ENCODE data around the gene DHRS7.

The DHRS7 gene

DNA sequence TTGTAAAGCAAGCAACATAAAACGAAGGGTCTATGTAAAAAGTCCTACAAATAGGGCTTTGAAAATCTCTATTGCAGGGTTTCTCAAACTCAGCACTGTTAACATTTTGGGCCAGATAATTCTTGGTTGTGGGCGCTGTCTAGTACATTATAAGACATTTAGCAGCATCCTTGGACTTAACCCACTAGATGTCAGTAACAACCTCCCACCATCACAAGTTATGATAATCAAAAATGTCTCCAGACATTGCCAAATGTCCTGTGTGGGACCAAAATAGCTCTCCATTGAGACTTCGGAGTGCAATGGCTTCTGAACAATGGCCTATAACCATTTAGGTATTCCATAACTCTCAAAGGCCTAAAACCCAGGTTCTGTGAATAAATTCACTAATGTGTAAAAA, 22.9 kb upstream of the DHRS7 start:
- in situ Hi-C loops (cut with HindIII; ENCODE audit: low sequenced_read_pairs), result no loop called here

DNA sequence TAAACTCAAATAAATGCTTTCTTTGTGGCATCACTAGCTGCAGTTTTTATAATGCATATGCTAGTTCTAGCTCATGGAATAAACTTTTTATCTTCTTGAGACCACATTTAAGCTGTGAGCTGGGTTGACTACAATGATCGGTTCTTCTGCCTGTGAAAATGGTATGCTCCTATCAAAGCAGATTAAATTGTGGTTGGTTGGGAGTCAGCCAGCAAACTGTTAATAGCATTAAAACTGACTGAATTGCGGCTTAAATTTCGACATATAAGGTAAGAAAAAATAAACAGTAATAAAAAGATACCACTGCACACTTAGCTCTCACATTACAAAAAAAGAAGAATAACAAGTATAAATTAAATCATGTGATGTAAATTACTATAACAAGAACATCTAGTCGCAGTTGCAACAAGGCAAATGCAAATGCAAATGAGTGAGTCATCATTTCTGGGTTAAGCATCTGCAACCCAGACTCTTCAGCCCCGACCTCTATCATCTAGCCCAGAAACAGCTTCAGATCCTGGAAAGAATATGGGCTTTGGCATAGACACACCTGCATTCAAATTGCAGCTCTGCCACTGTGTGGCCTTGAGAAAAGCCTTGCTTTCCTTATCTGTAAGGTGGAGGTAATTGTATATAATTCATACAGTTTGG, 19.8 kb upstream of the DHRS7 start:
- in situ Hi-C loops (cut with HindIII; ENCODE audit: low sequenced_read_pairs), result no loop called here

DNA sequence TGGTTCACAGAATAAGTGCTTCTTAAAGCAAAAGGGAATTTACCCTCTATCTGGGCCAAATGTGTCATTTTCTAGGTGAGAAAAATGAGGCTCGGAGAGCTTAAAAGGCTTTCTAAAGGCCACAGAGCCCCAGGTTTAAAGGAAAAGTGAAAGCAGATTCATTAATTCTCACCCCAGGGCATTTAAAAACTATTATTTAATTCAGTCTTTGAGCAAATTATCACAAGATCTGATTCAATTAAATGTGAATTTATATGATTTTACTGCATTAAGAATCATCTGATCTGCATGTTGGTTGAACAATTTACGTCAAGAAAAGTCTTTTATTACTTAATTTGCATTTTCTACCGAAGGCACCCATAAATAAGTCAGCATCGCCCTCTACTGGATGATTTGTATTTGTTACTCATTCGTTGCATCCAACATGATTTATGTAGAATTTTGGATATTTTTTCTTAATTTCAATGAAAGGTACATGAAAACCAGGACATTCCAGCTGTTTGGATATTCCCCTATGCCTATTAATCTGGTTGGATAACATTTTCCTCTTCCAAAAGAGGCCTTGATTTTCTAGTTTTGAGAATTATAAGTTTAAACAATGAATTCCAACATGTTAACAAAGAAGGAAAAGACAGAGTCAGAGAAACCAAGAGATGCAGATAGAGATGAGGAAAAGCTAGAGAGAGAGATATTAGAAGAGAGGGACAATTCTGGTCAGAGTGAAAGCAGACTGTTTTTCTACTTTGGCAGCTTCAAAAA, 19.1 kb upstream of the DHRS7 start:
- in situ Hi-C loops (cut with HindIII; ENCODE audit: low sequenced_read_pairs), result no loop called here

DNA sequence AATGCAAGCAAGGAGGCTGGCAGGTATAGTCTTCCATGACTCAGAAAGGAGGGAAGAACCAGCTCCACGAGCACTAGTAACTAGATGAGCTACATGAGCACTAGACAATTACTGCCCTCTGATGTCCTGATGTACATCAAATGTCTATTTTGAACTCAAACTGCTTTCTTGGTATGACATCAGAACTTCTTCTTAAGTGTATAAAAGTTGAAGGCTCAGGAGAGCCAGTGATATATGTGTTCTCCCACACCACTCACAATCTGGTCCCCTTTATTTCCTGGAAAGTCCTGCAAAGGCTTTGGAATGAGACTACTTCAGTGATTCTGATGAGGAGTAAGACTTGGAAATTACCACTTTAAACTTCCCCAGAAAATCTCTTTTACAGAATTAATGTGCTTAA, 18.5 kb upstream of the DHRS7 start:
- in situ Hi-C loops (cut with HindIII; ENCODE audit: low sequenced_read_pairs), result no loop called here

DNA sequence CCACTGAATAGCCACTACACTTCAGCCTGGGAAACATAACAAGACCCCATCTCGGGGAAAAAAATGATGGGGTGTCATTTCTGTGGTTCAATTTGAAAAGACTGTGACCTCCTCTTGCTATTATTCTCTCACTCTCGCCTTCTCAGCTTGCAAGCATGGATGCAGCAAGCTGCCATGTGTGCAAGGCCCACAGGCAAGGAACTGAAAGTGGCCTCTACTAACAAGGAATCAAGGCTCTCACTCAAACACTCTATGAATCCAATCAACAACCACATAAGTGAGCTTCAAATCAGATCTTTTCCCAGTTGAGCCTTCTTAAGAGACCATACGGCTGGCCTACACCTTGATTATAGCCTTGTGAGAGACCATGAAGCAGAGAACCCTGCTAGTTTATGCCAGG, 17.9 kb upstream of the DHRS7 start:
- in situ Hi-C loops (cut with HindIII; ENCODE audit: low sequenced_read_pairs), result no loop called here

DNA sequence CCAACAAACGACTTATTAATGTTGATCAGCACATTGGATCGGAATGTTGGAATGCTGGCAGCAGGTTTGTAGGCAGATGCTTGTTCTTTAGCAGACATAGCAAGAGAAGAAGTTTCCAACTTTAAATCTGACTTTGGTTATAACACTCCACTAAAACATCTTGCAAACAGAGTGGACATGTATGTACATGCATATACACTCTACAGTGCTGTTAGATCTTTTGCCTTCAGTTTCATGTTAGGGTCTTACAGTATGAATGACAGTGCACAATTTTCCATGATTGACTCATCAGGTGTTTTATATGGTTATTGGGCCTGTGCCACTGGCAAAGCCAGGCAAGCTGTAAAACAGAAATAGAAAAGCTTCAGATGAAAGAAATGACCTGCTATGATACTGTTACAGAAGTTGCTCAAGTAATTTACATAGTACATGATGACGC, 14.3 kb upstream of the DHRS7 start:
- in situ Hi-C loops (cut with HindIII; ENCODE audit: low sequenced_read_pairs), result loop anchor here (10.0 kb wide), 1 partner anchor 215 kb away; no protein-coding TSS in a partner anchor

DNA sequence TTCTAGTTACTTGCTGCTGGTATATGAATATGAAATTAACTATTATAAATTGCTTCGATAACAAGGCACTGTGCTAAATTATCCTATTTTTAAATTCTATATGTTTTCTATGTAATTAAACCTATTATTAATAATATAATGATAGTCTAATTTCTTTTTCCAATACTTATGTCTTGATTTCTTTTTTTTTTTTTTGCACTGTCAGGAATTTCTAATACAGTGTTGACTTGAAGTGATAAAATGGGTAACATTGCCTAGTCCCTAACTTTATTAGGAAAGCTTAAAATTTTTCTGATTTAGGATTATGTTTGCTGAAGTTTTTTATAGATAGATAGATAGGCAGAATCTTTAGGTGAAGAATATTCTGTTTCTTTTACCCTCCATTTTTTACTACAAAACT, 13.6 kb upstream of the DHRS7 start:
- in situ Hi-C loops (cut with HindIII; ENCODE audit: low sequenced_read_pairs), result loop anchor here (10.0 kb wide), 1 partner anchor 214 kb away; no protein-coding TSS in a partner anchor

DNA sequence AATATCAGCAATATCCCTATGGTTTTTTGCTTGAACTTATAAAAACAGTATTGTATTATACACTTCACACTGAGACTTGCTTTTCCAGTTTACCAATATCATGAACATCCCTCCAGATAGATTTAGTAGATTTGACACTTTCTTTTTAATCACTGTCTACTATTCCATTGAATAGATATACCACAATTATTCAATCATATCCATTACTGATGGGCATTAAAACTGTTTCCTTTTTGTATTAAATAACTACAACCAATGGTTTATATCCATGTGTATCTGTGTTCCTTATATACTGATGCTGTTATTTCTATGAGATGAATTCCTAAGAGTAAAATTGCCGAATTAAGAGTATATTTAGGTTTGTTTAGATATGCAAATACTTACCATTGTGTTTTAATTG, 13.0 kb upstream of the DHRS7 start:
- in situ Hi-C loops (cut with HindIII; ENCODE audit: low sequenced_read_pairs), result loop anchor here (10.0 kb wide), 1 partner anchor 213 kb away; no protein-coding TSS in a partner anchor

DNA sequence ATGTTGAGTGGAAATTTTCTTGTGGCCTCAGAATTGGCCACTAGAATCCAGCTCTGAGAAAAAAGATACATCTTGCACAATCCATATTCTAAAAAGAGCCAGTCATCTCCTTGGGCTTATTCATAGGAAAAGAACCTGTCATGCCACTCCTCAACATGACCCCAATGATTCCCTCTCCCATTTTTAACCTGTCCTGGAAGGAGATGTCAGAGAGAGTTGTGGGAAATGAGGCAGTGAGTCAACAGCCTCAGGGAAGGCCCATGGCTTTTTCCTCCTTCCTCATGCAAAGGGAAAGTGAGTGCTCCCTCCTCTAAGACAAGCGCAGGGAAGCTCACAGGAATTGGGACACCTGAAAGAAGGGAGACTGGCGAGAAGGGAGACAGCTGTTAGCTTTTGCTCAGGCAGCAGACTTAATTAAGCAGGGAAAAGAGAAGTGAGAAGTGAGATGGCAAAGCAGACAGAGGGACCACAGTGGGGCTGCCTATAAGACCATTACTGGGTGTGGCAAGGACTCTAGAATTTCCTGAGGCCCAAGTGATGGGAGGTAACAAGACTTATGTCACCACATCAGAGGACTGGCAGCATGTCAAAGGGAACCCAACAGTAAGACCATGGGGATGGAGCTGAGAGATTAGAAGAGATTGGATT, 10.2 kb upstream of the DHRS7 start:
- in situ Hi-C loops (cut with HindIII; ENCODE audit: low sequenced_read_pairs), result loop anchor here (10.0 kb wide), 1 partner anchor 211 kb away; no protein-coding TSS in a partner anchor

DNA sequence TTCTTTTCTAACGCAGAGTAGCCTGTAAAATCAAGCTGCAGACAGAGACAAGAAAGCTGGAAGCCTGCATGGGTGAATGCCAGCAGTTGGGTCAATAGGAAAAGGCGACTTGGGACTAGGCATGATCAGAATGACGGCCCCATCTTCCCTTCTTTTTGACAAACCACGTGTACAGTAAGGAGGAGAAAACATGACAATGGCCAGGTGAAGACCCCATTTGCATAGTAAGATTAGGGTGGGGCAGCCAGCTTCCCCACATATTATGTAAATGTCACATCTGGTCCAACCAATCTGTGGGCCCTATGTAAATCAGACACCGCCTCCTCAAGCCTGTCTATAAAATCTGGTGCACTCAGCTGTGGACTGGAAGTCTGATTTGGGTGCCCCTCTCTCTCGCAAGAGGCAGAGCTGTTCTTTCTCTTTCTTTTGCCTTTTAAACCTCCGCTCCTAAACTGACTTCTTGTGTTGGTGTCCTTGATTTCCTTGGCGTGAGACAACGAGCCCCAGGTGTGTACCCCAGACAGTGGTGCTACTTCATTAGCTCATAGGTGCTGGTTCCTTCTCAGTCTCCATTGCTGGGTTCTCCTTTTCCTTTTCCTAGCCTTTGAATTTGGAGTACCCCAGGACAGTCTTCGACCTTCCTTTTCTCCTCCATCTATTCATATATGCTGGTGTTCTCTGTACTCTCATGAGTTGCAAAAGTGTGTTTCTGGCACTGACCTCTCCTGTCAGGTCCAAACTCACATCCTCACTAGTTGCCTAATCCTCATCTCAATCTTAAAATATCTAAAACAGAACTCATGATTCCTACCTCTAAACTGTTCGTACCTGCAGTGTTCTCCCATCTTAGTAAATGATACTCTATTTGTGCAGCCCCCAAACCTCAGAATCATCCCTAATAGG, 9.4 kb upstream of the DHRS7 start:
- in situ Hi-C loops (cut with HindIII; ENCODE audit: low sequenced_read_pairs), result loop anchor here (10.0 kb wide), 1 partner anchor 210 kb away; no protein-coding TSS in a partner anchor

DNA sequence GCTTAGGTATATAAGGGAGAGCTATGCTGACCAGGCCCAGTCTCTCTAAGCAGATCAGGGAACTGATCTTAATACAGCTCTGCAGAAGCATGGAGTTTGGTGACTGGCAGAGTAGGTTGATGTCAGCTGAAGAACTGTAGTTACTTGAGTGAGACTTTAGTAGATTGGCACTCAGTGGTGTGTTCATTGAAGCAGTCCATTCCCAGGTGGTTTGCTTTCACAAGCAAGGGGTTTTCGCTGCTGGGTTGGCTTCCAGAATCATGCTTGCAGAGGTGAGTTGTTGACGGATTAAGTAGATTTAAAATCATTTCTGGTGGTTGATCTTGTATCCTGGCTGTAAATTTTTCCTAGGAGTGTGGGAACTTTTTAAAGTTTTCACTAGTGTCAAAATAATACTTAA, 6.5 kb upstream of the DHRS7 start:
- in situ Hi-C loops (cut with HindIII; ENCODE audit: low sequenced_read_pairs), result loop anchor here (10.0 kb wide), 1 partner anchor 207 kb away; no protein-coding TSS in a partner anchor

DNA sequence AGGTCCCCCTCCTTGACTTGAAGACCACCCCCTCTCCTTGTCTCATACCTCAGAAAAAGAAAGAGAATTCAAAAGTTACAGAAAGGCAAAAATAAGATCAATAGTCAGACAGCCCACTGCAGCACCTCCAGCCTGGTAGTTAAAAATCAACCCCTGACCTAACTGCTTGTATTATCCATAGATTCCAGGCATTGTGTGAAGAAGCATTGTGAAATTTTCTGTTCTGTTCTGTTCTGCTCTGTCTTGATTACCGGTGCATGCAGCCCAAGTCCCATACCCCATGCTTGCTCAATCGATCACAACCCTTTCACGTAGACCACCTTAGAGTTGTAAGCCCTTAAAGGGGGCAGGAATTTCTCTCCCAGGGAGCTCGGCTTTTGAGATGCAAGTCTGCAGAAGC, 5.8 kb upstream of the DHRS7 start:
- in situ Hi-C loops (cut with HindIII; ENCODE audit: low sequenced_read_pairs), result loop anchor here (10.0 kb wide), 1 partner anchor 206 kb away; no protein-coding TSS in a partner anchor

DNA sequence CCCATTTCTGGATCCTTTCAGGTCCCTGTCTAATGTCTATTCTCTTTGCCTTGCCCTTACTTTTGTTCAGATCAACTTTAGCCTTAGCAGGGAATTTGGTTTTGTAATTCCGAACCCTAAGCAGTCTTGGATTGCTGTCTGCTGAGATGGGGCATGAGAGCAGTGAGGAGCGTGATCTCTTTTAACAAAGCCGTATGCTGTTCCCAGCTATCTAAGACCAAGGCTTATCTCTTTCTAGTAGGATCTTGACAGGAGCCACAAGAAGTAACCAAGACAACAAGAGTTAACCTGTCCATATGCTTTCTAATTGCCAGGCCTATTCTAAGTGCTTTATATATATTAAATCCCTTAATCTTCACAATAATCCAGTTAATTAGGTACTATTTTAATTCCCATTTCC, 4.5 kb upstream of the DHRS7 start:
- in situ Hi-C loops (cut with HindIII; ENCODE audit: low sequenced_read_pairs), result loop anchor here (10.0 kb wide), 1 partner anchor 205 kb away; no protein-coding TSS in a partner anchor

DNA sequence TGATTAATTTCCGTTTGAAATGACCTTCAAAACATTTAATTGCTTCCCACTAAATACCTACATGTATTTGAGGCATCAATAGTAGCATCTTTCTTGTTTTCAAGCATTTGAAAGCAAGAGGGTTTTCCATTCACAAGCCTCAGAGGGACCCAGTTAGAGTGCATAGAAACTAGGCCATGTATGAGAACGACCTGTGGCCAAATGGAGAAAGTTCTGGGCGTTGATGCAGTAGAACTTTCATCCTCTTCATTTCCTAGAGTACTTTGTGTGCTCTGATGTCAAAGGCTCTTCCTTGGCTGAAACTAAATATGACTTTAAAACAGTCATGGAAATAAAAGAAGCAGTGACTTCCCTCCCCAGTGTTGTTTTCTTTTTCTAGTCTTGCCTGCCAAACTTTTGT, 944 bp upstream of the DHRS7 start:
- in situ Hi-C loops (cut with HindIII; ENCODE audit: low sequenced_read_pairs), result no loop called here

DNA sequence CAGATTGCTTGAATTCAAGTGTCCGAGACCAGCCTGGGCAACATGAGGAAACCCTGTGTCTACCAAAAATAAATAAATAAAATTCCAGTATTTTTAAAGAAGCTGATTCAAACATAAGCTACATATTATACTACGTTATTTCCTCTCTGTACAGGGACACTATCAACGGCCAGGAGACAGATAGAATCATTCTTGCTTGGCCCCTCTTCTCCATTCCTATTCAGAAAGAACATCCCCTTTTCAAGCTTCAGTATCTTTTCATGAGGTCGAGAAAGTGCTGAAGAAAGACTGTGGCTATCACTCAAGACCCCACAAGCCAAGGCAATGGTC, 314 bp upstream of the DHRS7 start:
- in situ Hi-C loops (cut with HindIII; ENCODE audit: low sequenced_read_pairs), result no loop called here

DNA sequence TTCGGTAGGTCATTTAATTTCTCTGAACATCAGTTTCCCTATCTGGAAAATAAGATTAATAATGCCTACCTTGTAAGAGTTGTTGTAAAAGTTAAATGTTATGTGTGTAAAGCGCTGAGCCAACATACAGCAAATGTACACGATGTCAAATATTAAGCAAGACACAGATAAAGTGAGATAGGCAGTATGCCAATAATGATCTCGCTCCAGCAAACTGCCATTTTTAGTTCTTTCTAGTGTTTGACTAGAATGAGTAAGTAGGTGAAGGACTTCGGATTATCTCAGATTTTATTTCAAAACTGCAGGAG, 840 bp downstream of the DHRS7 start:
- in situ Hi-C loops (cut with HindIII; ENCODE audit: low sequenced_read_pairs), result no loop called here

DNA sequence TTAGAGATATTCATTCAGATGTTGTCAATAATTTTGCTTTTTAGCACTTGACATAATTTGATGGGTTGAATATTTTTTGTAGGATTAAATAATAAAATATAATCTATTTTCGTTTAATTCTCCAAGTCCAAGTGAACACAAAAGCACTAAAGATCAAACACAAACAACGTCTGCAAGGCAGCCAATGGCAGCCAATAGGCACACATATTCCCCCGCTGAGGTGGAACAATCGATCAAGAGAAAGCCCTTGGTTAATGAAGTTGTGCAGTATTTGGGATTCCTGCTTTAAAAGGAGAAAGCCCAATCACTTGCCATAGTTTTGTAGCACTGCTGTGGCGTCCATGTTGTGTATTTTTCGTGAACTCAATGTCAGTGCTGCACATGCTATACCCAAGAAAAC, 1.5 kb downstream of the DHRS7 start:
- in situ Hi-C loops (cut with HindIII; ENCODE audit: low sequenced_read_pairs), result no loop called here

DNA sequence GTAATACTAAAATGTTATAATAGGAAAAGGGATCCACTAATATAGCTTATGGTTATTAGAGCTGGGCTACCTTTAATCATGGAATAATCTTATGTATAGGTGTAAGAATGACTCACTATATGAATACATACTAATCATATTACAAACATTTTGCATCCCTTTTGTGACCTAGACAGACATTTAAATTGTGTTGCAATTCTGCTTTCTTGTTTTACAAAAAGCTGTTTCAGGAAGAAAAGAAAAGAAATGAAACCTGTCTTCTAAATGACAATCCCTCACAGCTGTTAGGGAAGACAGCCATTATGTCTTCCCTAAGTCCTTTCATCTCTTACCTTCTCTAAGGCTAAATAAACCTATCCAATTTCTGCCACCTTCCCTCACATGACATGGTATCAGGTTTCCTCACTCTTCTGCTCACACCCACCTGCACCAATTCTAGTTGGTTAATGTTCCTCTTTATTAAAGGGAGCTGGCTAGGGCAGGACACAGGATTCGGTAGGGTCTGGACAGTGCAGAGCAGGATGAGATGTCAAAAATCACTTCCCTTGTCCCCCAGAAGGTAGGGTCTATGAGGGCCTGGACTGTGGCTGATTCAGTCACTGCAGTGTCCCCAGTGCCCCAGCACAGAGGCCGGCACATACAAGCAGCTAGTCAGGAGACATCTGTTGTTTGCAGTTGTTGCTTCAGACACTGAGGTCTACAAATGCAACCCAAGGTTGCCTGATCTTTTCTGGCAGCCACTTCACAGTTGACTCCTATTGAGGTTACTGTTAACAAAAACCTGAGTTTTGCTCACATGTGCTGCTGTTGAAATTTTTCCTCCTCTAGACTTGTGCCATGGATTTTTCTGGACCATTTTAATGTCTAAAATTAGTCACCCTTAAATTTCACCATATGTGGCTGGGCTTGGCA, 3.7 kb downstream of the DHRS7 start:
- in situ Hi-C loops (cut with HindIII; ENCODE audit: low sequenced_read_pairs), result no loop called here

DNA sequence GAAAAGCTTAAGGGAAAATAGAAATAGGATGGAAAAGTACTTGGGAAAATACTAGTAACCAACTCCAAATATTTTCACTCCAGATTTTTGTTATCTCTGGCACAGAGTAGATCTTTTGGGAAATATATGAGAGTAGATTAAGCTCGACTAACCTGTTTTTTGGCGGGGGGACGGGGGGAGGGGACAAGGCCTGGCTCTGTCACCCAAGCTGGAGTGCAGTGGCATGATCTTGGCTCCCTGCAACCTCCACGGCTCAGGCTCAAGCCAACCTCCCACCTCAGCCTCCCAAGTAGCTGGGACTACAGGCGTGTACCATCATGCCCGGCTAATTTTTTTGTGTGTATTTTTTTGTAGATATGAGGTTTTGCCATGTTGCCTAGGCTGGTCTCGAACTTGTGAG, 4.8 kb downstream of the DHRS7 start:
- in situ Hi-C loops (cut with HindIII; ENCODE audit: low sequenced_read_pairs), result no loop called here

DNA sequence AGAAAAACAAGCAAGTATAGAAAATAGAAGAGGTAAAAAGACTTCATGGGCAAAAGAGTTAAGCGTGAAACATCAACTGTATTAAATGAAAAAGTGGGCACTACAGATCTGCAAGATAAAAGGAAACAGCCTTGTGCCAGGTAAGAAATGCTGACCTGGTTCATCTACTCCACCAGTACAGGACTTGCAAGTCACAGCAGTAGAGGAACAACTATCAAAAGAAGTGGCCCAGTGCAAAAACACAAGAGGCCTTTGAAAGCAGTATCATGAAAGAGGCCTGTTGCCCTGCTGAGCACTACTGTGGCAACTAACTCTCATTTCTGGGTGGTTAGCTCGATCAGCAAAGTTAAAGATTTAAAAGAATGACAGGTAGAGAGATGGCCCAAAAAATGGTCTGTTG, 10.5 kb downstream of the DHRS7 start:
- in situ Hi-C loops (cut with HindIII; ENCODE audit: low sequenced_read_pairs), result no loop called here
